Stimulated activated CD4-positive, alpha-beta T cell treated with anti-CD3 and anti-CD28 coated beads, Interleukin-1b, Interleukin-23, amount 100 ng/mL, for 24 hours (primary cell): ENCODE results near the gene ANO4.
"Not testable (repeated sequence)": the region's sequence is repeated elsewhere in the genome, so short reads cannot be mapped to it uniquely, and the experiment has no call there.

ENCODE experiments used
- DNase-seq, 4 experiments: peaks; one replicate each; pipeline ENCODE4 v3.0.0-alpha.2; 2020; ENCODE audit warnings: low read depth in 4 of 4, low spot score in 1 of 4

ANO4 gene

GRCh38 chr12:101078536-101079285 is 284.1 kb downstream of the ANO4 start:
- no peak for DNase-seq

- no peak for DNase-seq
Measured at GRCh38 chr12:101082706-101083105, 288.1 kb downstream of the ANO4 start.

GRCh38 chr12:101086490-101087135 is 292.0 kb downstream of the ANO4 start:
- DNase-seq: no peak

GRCh38 chr12:101087920-101088319 is 293.3 kb downstream of the ANO4 start:
- DNase-seq: no peak

GRCh38 chr12:101089271-101089670 is 294.7 kb downstream of the ANO4 start:
- DNase-seq: no peak

GRCh38 chr12:101090222-101090621 is 295.6 kb downstream of the ANO4 start:
- not testable (repeated sequence) for DNase-seq

- DNase-seq: no peak
Measured at GRCh38 chr12:101097829-101098580, 303.4 kb downstream of the ANO4 start.

- no peak for DNase-seq
Measured at GRCh38 chr12:101107032-101107763, 312.6 kb downstream of the ANO4 start.

GRCh38 chr12:101108130-101108529 is 313.6 kb downstream of the ANO4 start:
- DNase-seq: no peak

GRCh38 chr12:101110866-101111265 is 316.3 kb downstream of the ANO4 start:
- no peak for DNase-seq

GRCh38 chr12:101111441-101111840 is 316.9 kb downstream of the ANO4 start:
- DNase-seq: no peak

GRCh38 chr12:101115326-101115725 is 320.8 kb downstream of the ANO4 start:
- no peak for DNase-seq

- DNase-seq: no peak
Measured at GRCh38 chr12:101116911-101117310, 322.3 kb downstream of the ANO4 start.

GRCh38 chr12:101117842-101118241 is 323.3 kb downstream of the ANO4 start:
- DNase-seq: no peak

- no peak for DNase-seq
Measured at GRCh38 chr12:101127521-101128219, 333.1 kb downstream of the ANO4 start.

- DNase-seq: not testable (repeated sequence)
Measured at GRCh38 chr12:101145777-101146431, 351.3 kb downstream of the ANO4 start.

- no peak for DNase-seq
Measured at GRCh38 chr12:101165319-101165718, 370.7 kb downstream of the ANO4 start.

GRCh38 chr12:101166866-101167265 is 372.3 kb downstream of the ANO4 start:
- no peak for DNase-seq

- no peak for DNase-seq
Measured at GRCh38 chr12:101168001-101168400, 373.4 kb downstream of the ANO4 start.

GRCh38 chr12:101172316-101172715 is 377.7 kb downstream of the ANO4 start:
- no peak for DNase-seq
